CD4-positive, CD25-positive, alpha-beta regulatory T cell (primary cell): ENCODE data around the gene TYMP. TPM values are rescaled to one million over a fixed set of nuclear protein-coding genes. Genes with fewer than 3 reads are reported as not detected.

Experiments
- ATAC-seq, 2 donors: fragments of 150-1000 bp; cut with Tn5 transposase; one replicate each; pipeline ENCODE4 v1.10.0; 2021; ENCODE audit warnings: low read depth in 2 of 2, moderate number of reproducible peaks in 2 of 2, moderate library complexity in 1 of 2
- DNase-seq, 3 donors: peaks; one replicate each; pipeline versions ENCODE4 v3.0.0 to v3.0.0-alpha.2; 2012 to 2022; ENCODE audit warnings: mixed read lengths in 1 of 3
- H3K27ac ChIP-seq: one replicate; pipeline ENCODE4 v1.7.0; 2013; ENCODE audit warnings: mild to moderate bottlenecking, low read length; ENCODE audit not compliant: insufficient read depth, poor library complexity, severe bottlenecking
- H3K27me3 ChIP-seq: one replicate; pipeline ENCODE4 v1.7.0; 2013; ENCODE audit warnings: low read length; ENCODE audit not compliant: control insufficient read depth, insufficient read depth
- H3K36me3 ChIP-seq: one replicate; pipeline ENCODE4 v1.7.0; 2013; ENCODE audit warnings: mild to moderate bottlenecking, low read length, moderate library complexity; ENCODE audit not compliant: control insufficient read depth, insufficient read depth
- H3K4me1 ChIP-seq: 2 replicates; pipeline ENCODE4 v1.7.0; 2013; ENCODE audit warnings: mild to moderate bottlenecking, low read length; ENCODE audit not compliant: insufficient read depth, control insufficient read depth, poor library complexity, severe bottlenecking
- H3K4me3 ChIP-seq: one replicate; pipeline ENCODE4 v1.7.0; 2013; ENCODE audit warnings: low read depth, mild to moderate bottlenecking, low read length, moderate library complexity
- H3K9me3 ChIP-seq, 2 experiments: 1 replicate in 1 of 2; 2 replicates in 1 of 2; pipeline ENCODE4 v1.7.0; 2013; ENCODE audit warnings: low read length in 2 of 2, mild to moderate bottlenecking in 1 of 2, moderate library complexity in 1 of 2; ENCODE audit not compliant: control insufficient read depth in 2 of 2
- H3K27ac Mint-ChIP-seq, 3 donors: one replicate each; pipeline ENCODE4 v1.8.0; 2020 to 2022; ENCODE audit warnings: mild to moderate bottlenecking in 3 of 3, mixed read lengths in 3 of 3, moderate library complexity in 2 of 3
- H3K27me3 Mint-ChIP-seq: one replicate; pipeline ENCODE4 v1.8.0; 2022; ENCODE audit warnings: mild to moderate bottlenecking, mixed read lengths
- H3K36me3 Mint-ChIP-seq: one replicate; pipeline ENCODE4 v1.8.0; 2020; ENCODE audit warnings: mixed read lengths
- H3K4me1 Mint-ChIP-seq, 4 donors: one replicate each; pipeline ENCODE4 v1.8.0; 2020 to 2022; ENCODE audit warnings: mixed read lengths in 4 of 4, mild to moderate bottlenecking in 1 of 4
- H3K4me3 Mint-ChIP-seq, 4 donors: one replicate each; pipeline ENCODE4 v1.8.0; 2020 to 2022; ENCODE audit warnings: mild to moderate bottlenecking in 4 of 4, mixed read lengths in 4 of 4, moderate library complexity in 3 of 4
- H3K9me3 Mint-ChIP-seq, 7 donors: one replicate each; pipeline ENCODE4 v1.8.0; 2020 to 2022; ENCODE audit warnings: mixed read lengths in 7 of 7, mild to moderate bottlenecking in 3 of 7, moderate library complexity in 2 of 7
- polyA plus RNA-seq, 4 donors: library from polyadenylated mRNA; unstranded; fragments of 300-500 nt; fragmentation: Illumina TruSeq; gene quantifications; one replicate each; pipeline ENCODE4 v1.2.3, GENCODE V29; 2021
- total RNA-seq: library from RNA; stranded (reverse); gene quantifications from one replicate; pipeline ENCODE4 v1.2.3, GENCODE V29; 2022

TYMP gene
- total and polyA plus RNA-seq, 5 donors from 2014 or later: 29.2 to 65.2 (median 46.9) TPM

DNA sequence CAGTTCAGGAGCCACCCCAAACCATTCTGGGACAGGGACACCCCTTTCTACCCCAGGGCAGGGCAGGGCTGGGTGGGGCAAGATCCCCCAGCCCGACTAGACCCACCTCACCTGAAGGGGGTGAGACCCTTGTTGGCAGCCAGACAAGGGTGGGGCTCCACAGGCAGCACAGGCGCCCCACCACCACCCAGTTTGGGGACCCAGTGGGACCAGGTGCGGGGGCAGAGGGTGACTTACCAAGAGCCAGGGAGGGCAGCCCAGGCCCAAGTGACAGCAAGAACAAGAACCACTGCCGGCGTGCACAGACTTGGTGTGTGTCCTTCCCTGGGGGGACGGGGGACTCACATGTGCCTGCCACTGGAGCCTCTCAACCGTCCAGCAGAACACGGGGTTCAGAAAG is 46.3 kb downstream of the TYMP start:
- no peaks in the 10 kb centered on the region for H3K27me3 ChIP-seq
- H3K4me3 ChIP-seq: no peak overlapping the region
- no peak overlapping the region for H3K27ac Mint-ChIP-seq
- H3K4me1 ChIP-seq: peaks cover 19% of the 10 kb centered on the region
- peak overlapping the region in 1 of 4 donors; percentile 5 for H3K4me3 Mint-ChIP-seq
- no peaks in the 10 kb centered on the region for H3K9me3 Mint-ChIP-seq
- H3K9me3 ChIP-seq: no peaks in the 10 kb centered on the region
- H3K36me3 Mint-ChIP-seq: no peaks in the 10 kb centered on the region
- peaks cover 0 to 13% (median 4%) of the 10 kb centered on the region in 4 donors for H3K4me1 Mint-ChIP-seq
- no peak overlapping the region for H3K27ac ChIP-seq
- DNase-seq (no peak), ATAC-seq (no peak)
- peaks cover 29% of the 10 kb centered on the region for H3K27me3 Mint-ChIP-seq
- no peaks in the 10 kb centered on the region for H3K36me3 ChIP-seq

- Histone ChIP-seq H3K4me1 (peaks cover 19% of the 10 kb centered on the region), H3K27me3 (no peaks in the 10 kb centered on the region), H3K4me3 (no peak overlapping the region), H3K27ac (no peak overlapping the region), H3K36me3 (no peaks in the 10 kb centered on the region), H3K9me3 (no peaks in the 10 kb centered on the region)
- no peak for ATAC-seq
- no peak for DNase-seq
- no peak overlapping the region for H3K27ac Mint-ChIP-seq
- peaks cover 31% of the 10 kb centered on the region for H3K27me3 Mint-ChIP-seq
- H3K4me3 Mint-ChIP-seq: peak overlapping the region in 2 of 4 donors; percentile 46 to 60
- H3K9me3 Mint-ChIP-seq: no peaks in the 10 kb centered on the region
- H3K4me1 Mint-ChIP-seq: peaks cover 0 to 13% (median 4%) of the 10 kb centered on the region in 4 donors
- no peaks in the 10 kb centered on the region for H3K36me3 Mint-ChIP-seq
These were observed 46.7 kb downstream of the TYMP start for GRCh38 chr22:50483106-50483505.

DNA sequence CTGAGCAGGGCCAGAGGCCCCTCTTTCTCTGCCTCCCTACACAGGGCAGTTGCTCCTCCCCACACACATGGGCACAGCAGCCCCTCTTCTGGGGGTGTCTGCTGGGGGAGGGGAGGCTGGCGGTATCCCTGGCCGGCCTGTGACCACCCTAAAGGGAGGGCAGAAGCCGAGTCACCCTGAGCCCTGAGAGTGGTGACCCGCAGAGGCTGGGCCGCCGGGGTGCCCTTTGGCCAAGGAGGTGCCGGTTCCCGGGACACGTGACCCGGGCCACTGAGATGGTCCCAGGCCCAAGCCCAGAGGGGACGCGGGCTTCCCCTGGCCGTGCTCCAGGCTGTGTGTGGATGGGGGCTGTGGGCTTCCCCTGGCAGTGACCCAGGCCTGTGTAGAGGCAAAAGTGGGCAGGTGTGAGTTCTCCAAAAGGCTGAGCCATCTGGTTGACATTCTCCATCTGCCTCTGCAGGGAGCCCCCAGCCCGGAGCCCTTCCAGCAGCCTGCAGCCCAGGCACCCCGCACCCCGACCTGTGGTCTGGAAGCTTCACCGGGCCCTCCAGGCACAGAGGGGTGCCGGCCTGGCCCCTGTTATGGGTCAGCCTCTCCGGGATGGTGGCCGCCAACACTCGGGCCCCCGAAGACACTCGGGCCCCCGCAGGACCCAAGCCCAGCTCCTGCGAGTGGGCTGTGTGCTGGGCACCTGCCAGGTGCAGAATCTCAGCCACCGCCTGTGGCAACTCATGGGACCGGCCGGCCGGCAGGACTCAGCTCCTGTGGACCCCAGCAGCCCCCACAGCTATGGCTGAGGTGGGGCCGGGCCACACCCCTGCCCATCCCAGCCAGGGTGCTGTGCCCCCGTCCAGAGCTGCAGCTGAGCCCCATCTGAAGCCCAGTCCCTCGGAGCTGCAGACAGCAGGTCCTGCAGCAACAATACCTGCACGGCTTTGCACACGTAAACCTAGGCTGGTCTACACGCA is 47.4 kb downstream of the TYMP start:
- ATAC-seq: no peak
- no peaks in the 10 kb centered on the region for H3K36me3 Mint-ChIP-seq
- no peak overlapping the region for H3K4me3 ChIP-seq

DNA sequence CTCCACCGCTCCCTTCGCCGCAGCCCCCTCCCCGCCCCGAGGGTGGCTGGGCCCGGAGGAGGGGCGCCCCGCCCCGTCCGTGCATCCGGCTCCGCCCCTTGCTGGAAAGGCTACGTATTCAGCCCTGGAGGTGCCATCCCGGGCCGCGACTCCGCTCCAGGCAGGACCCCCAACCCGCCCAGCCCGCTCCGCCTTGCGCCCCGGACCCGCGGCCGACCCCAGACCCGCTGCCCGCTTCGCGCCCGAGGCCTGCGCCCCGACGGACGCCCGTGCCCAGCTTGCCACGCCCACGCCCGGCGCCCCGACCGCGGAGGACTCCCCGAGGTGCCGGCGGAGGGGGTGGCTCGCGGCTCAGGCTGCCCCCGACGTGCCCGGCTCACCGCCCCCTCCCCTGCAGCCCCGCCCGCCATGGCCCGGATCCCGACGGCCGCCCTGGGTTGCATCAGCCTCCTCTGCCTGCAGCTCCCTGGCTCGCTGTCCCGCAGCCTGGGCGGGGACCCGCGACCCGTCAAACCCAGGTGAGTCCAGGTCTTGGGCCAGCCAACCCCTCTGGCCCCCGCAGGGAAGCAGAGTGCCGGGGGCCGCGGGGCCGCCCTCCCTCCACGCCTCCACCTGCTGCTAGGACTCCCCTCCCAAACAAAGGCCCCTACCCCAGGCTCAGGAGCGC is 48.2 kb downstream of the TYMP start, which contains the start of gene ADM2:
Gene ADM2, plus strand, starts transcription at position 104 of the 667 bp plus-strand sequence. Its CDS starts 305 bp downstream, at position 409.
- Histone ChIP-seq H3K4me1 (peaks cover 19% of the 10 kb centered on the region), H3K27me3 (no peaks in the 10 kb centered on the region), H3K9me3 (no peaks in the 10 kb centered on the region), H3K27ac (no peak within 1 kb of the TSS), H3K36me3 (no peaks in the 10 kb centered on the region), H3K4me3 (no peak within 1 kb of the TSS)
- H3K27me3 Mint-ChIP-seq: peaks cover 31% of the 10 kb centered on the region
- peak; percentile 47 to 64 (median 63) for DNase-seq
- H3K36me3 Mint-ChIP-seq: no peaks in the 10 kb centered on the region
- peaks cover 0 to 13% (median 4%) of the 10 kb centered on the region in 4 donors for H3K4me1 Mint-ChIP-seq
- H3K9me3 Mint-ChIP-seq: no peaks in the 10 kb centered on the region
- peak within 1 kb of the TSS; percentile 79 to 86 (median 80) for H3K4me3 Mint-ChIP-seq
- ATAC-seq: peak; percentile 75 to 79
- H3K27ac Mint-ChIP-seq: peak within 1 kb of the TSS in 2 of 3 donors; percentile 52 to 77

More for the DNA sequence above, 47.4 kb downstream of the TYMP start:
- Histone ChIP-seq H3K9me3 (no peaks in the 10 kb centered on the region), H3K27me3 (no peaks in the 10 kb centered on the region), H3K27ac (no peak overlapping the region), H3K4me1 (peaks cover 19% of the 10 kb centered on the region), H3K36me3 (no peaks in the 10 kb centered on the region)
- H3K4me3 Mint-ChIP-seq: peak overlapping the region in 3 of 4 donors; percentile 71 to 80 (median 78)
- H3K27ac Mint-ChIP-seq: no peak overlapping the region
- no peak for DNase-seq
- no peaks in the 10 kb centered on the region for H3K9me3 Mint-ChIP-seq
- peaks cover 0 to 13% (median 4%) of the 10 kb centered on the region in 4 donors for H3K4me1 Mint-ChIP-seq
- peaks cover 31% of the 10 kb centered on the region for H3K27me3 Mint-ChIP-seq

DNA sequence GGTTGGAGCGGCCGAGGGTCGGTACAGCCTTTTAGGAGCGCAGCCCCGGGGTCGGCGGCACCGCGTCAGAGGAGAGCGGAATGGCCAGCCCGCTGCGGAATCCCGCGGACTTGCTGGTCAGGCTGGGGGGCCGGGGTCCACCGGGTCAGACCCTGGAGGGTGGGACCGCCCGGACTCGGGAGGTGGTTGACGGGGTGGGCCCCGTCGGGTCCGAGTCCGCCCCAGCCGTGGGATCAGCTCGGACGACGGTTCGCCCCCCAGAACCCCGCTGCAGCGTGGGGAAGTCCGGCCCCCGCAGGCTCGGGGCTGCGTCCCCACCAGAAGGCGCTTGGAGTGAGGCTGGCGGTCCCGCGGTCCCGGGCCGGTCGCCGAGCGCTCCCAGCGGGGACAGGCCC is 48.8 kb downstream of the TYMP start:
- peak overlapping the region in 1 of 3 donors; percentile 36 for H3K27ac Mint-ChIP-seq
- Histone ChIP-seq H3K4me3 (no peak overlapping the region), H3K27me3 (no peaks in the 10 kb centered on the region), H3K4me1 (peaks cover 19% of the 10 kb centered on the region), H3K9me3 (no peaks in the 10 kb centered on the region), H3K36me3 (no peaks in the 10 kb centered on the region), H3K27ac (no peak overlapping the region)
- no peaks in the 10 kb centered on the region for H3K36me3 Mint-ChIP-seq
- peaks cover 26% of the 10 kb centered on the region for H3K27me3 Mint-ChIP-seq
- no peak for ATAC-seq
- no peak for DNase-seq
- no peaks in the 10 kb centered on the region for H3K9me3 Mint-ChIP-seq
- H3K4me1 Mint-ChIP-seq: peaks cover 0 to 11% (median 4%) of the 10 kb centered on the region in 4 donors
- H3K4me3 Mint-ChIP-seq: peak overlapping the region in 2 of 4 donors; percentile 79 to 80

DNA sequence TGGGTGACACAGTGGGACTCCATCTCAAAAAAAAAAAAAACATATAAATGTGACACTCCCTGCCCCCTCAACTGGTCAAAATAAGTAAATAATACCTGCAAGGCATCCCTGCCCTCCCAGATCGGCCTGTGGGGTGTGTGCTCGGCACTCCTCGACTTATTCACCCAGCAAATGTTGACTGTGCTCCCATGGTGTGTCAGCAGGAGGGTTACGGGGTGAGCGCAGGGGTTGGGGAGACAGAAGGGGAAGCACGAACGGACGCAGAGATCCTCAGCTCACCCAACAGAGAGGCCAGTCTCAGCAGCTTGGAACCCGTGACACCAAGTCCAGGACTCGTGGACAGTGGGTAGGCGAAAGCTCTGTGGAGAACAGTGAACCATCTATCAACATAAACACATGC is 50.1 kb downstream of the TYMP start:
- Histone ChIP-seq H3K4me3 (no peak overlapping the region), H3K36me3 (no peaks in the 10 kb centered on the region), H3K27ac (no peak overlapping the region), H3K9me3 (no peaks in the 10 kb centered on the region), H3K4me1 (peaks cover 26% of the 10 kb centered on the region), H3K27me3 (no peaks in the 10 kb centered on the region)
- Mint-ChIP-seq H3K36me3 (no peaks in the 10 kb centered on the region), H3K27me3 (peaks cover 21% of the 10 kb centered on the region), H3K27ac (peak overlapping the region in 1 of 3 donors; percentile 31), H3K4me3 (peak overlapping the region; percentile 59 to 86 (median 80)), H3K4me1 (peaks cover 0 to 18% (median 7%) of the 10 kb centered on the region in 4 donors), H3K9me3 (no peaks in the 10 kb centered on the region)
- no peak for ATAC-seq
- DNase-seq: no peak

- peaks cover 0 to 30% (median 15%) of the 10 kb centered on the region in 4 donors for H3K4me1 Mint-ChIP-seq
- H3K9me3 ChIP-seq: no peaks in the 10 kb centered on the region
- ATAC-seq: no peak
- H3K27ac Mint-ChIP-seq: no peak overlapping the region
- no peak for DNase-seq
- no peak overlapping the region for H3K27ac ChIP-seq
- H3K27me3 ChIP-seq: no peaks in the 10 kb centered on the region
- no peak overlapping the region for H3K4me3 ChIP-seq
- H3K4me1 ChIP-seq: peaks cover 39% of the 10 kb centered on the region
- H3K27me3 Mint-ChIP-seq: peaks cover 21% of the 10 kb centered on the region
- no peaks in the 10 kb centered on the region for H3K9me3 Mint-ChIP-seq
- no peaks in the 10 kb centered on the region for H3K36me3 ChIP-seq
- peaks cover 5% of the 10 kb centered on the region for H3K36me3 Mint-ChIP-seq
- peak overlapping the region in 3 of 4 donors; percentile 33 to 81 (median 61) for H3K4me3 Mint-ChIP-seq
These were observed 51.9 kb downstream of the TYMP start for GRCh38 chr22:50477923-50478322.
